ENCODE results near the gene ULK1. TPM values are rescaled to one million over a fixed set of nuclear protein-coding genes. Genes with fewer than 3 reads are reported as not detected.

ULK1 gene
- total RNA-seq, 2 experiments from 2014 or later: 13.3 to 15.5 TPM

GRCh38 chr12:131909752-131910219, 15.4 kb downstream of the ULK1 start:
- TF ChIP-seq CTCF (IDR thresholded peaks at IDR 0.05): no peak
- ATAC-seq: no peak
- DNase-seq: no peak
- no peaks in the 10 kb centered on the region for H3K27me3 Mint-ChIP-seq
- H3K4me3 Mint-ChIP-seq: no peak overlapping the region
- no peak overlapping the region for H3K27ac Mint-ChIP-seq
- H3K4me1 Mint-ChIP-seq (ENCODE audit: low read depth): peaks cover 7% of the 10 kb centered on the region
- POLR2A ChIA-PET: no interaction called here
- CTCF ChIA-PET: no interaction called here
- intact Hi-C loops (cut with micrococcal nuclease): no loop called here
- no peaks in the 10 kb centered on the region for H3K36me3 Mint-ChIP-seq (ENCODE audit: low read depth)
- no peaks in the 10 kb centered on the region for H3K9me3 Mint-ChIP-seq

- Mint-ChIP-seq H3K4me3 (no peak overlapping the region), H3K4me1 (ENCODE audit: low read depth) (peaks cover 3% of the 10 kb centered on the region), H3K36me3 (ENCODE audit: low read depth) (no peaks in the 10 kb centered on the region), H3K27me3 (no peaks in the 10 kb centered on the region), H3K27ac (no peak overlapping the region), H3K9me3 (no peaks in the 10 kb centered on the region)
- DNase-seq (no peak), ATAC-seq (no peak)
- POLR2A ChIA-PET: no interaction called here
- intact Hi-C loops (cut with micrococcal nuclease): no loop called here
- CTCF ChIA-PET: no interaction called here
- no peak for TF ChIP-seq CTCF (IDR thresholded peaks at IDR 0.05)
These were observed 16.0 kb downstream of the ULK1 start for GRCh38 chr12:131910302-131911027.

GRCh38 chr12:131911028-131911650, 16.7 kb downstream of the ULK1 start:
- H3K4me1 Mint-ChIP-seq (ENCODE audit: low read depth): no peaks in the 10 kb centered on the region
- H3K9me3 Mint-ChIP-seq: no peaks in the 10 kb centered on the region
- no peaks in the 10 kb centered on the region for H3K27me3 Mint-ChIP-seq
- no peak for TF ChIP-seq CTCF (IDR thresholded peaks at IDR 0.05)
- H3K4me3 Mint-ChIP-seq: no peak overlapping the region
- intact Hi-C loops (cut with micrococcal nuclease): no loop called here
- no peaks in the 10 kb centered on the region for H3K36me3 Mint-ChIP-seq (ENCODE audit: low read depth)
- DNase-seq: no peak
- ChIA-PET CTCF (no interaction called here), POLR2A (no interaction called here)
- ATAC-seq: no peak
- H3K27ac Mint-ChIP-seq: no peak overlapping the region

- no peaks in the 10 kb centered on the region for H3K27me3 Mint-ChIP-seq
- POLR2A ChIA-PET: no interaction called here
- H3K36me3 Mint-ChIP-seq (ENCODE audit: low read depth): no peaks in the 10 kb centered on the region
- no peak for TF ChIP-seq CTCF (IDR thresholded peaks at IDR 0.05)
- H3K4me3 Mint-ChIP-seq: no peak overlapping the region
- H3K27ac Mint-ChIP-seq: no peak overlapping the region
- intact Hi-C loops (cut with micrococcal nuclease): no loop called here
- H3K4me1 Mint-ChIP-seq (ENCODE audit: low read depth): no peaks in the 10 kb centered on the region
- no peaks in the 10 kb centered on the region for H3K9me3 Mint-ChIP-seq
- CTCF ChIA-PET: no interaction called here
- DNase-seq: no peak
- no peak for ATAC-seq
These were observed 17.5 kb downstream of the ULK1 start for GRCh38 chr12:131911851-131912477.

Measured in activated CD8-positive, alpha-beta T cell treated with anti-CD3 and anti-CD28 coated beads for 36 hours (primary cell).